ENCODE data around the gene B9D1. TPM values are rescaled to one million over a fixed set of nuclear protein-coding genes. Genes with fewer than 3 reads are reported as not detected.

The B9D1 gene
- total and polyA plus RNA-seq, 5 donors from 2014 or later: 1.2 to 2.1 (median 1.6) TPM

GRCh38 chr17:19313066-19313745 lies 49.3 kb downstream of the B9D1 start:
- Histone ChIP-seq H3K9me3 (ENCODE audit: control insufficient read depth in 2 of 2, low read length in 2 of 2) (no peaks in the 10 kb centered on the region), H3K4me1 (ENCODE audit: control insufficient read depth, insufficient read depth, low read length, poor library complexity, severe bottlenecking) (no peaks in the 10 kb centered on the region), H3K36me3 (ENCODE audit: control insufficient read depth, insufficient read depth, low read length) (no peaks in the 10 kb centered on the region), H3K27me3 (ENCODE audit: control insufficient read depth, insufficient read depth, low read length) (no peaks in the 10 kb centered on the region), H3K4me3 (ENCODE audit: low read depth, low read length) (no peak overlapping the region), H3K27ac (ENCODE audit: insufficient read depth, low read length, poor library complexity, severe bottlenecking) (no peak overlapping the region)
- no peak for ATAC-seq (ENCODE audit: low read depth in 2 of 2)
- no peaks in the 10 kb centered on the region for H3K9me3 Mint-ChIP-seq
- no peak overlapping the region for H3K27ac Mint-ChIP-seq
- no peak overlapping the region for H3K4me3 Mint-ChIP-seq
- no peak for DNase-seq
- H3K4me1 Mint-ChIP-seq: peaks cover 0 to 1% (median under 1%) of the 10 kb centered on the region in 4 donors
- H3K36me3 Mint-ChIP-seq: peaks cover 15% of the 10 kb centered on the region
- peaks cover 4% of the 10 kb centered on the region for H3K27me3 Mint-ChIP-seq

DNA sequence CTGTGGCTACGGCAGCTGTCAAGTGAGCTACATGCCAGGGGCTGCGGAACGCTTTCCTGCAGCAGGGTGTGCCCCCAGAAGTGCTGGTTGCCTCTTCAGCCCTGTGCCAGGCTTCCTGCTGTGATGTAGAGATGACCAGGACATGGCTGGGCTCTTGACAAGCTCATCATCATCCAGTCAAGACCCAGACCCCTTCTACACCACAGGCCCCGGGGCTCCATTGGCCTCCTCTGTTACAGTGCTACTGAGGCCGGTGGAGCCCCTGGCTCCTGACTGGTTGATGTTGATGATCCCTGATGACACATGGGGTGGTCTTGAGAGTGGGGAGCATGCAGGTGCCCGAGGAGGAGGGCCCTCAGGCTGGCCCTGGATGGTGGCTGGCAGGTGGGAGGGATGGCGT lies 50.1 kb downstream of the B9D1 start:
- Mint-ChIP-seq H3K9me3 (no peaks in the 10 kb centered on the region), H3K4me1 (peaks cover 0 to 6% (median 3%) of the 10 kb centered on the region in 4 donors), H3K36me3 (peaks cover 15% of the 10 kb centered on the region), H3K27me3 (peaks cover 4% of the 10 kb centered on the region), H3K27ac (no peak overlapping the region), H3K4me3 (no peak overlapping the region)
- Histone ChIP-seq H3K36me3 (ENCODE audit: control insufficient read depth, insufficient read depth, low read length) (no peaks in the 10 kb centered on the region), H3K27me3 (ENCODE audit: control insufficient read depth, insufficient read depth, low read length) (no peaks in the 10 kb centered on the region), H3K9me3 (ENCODE audit: control insufficient read depth in 2 of 2, low read length in 2 of 2) (no peaks in the 10 kb centered on the region), H3K27ac (ENCODE audit: insufficient read depth, low read length, poor library complexity, severe bottlenecking) (no peak overlapping the region), H3K4me1 (ENCODE audit: control insufficient read depth, insufficient read depth, low read length, poor library complexity, severe bottlenecking) (no peaks in the 10 kb centered on the region), H3K4me3 (ENCODE audit: low read depth, low read length) (no peak overlapping the region)
- ATAC-seq (ENCODE audit: low read depth in 2 of 2): no peak
- no peak for DNase-seq

DNA sequence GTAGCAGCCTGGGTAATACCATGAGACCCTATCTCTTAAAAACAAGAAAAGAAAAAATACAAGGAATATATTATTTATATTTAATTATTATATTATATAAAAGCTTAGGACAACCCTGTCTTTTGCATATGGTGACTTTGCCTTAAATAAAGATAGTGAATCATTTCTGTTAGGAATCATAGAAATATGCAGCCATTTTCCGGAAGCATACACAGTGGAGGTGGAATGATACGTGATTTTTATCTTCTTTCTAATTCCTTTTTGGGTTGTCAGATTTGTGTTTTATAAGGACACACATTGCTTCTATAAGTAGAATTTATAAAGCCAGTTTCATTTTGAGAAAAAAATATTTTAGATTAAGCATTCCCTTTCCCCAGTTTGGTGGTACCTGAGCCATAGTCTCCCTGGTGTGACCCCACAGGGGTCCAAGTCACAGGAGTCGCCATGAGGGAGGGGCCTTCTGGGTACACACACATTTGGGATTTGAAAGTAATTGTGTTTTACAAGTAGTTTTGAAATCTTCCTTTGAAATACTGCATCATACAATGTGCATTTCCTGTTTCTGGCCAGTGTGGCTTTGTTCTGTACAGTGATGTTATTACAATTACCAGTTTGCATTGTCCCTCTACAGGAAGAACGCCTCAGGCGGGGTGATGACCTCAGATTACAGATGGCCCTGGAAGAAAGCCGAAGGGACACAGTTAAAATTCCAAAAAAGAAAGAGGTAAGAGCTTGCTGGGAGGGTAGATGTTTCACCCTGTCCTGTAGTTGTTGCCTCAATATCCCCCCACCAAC lies 50.9 kb downstream of the B9D1 start:
- DNase-seq: no peak
- ATAC-seq (ENCODE audit: low read depth in 2 of 2): no peak

GRCh38 chr17:19311016-19311415 lies 51.5 kb downstream of the B9D1 start:
- DNase-seq (no peak), ATAC-seq (ENCODE audit: low read depth in 2 of 2) (no peak)
- Mint-ChIP-seq H3K4me3 (no peak overlapping the region), H3K36me3 (peaks cover 15% of the 10 kb centered on the region), H3K4me1 (peaks cover 10 to 17% (median 12%) of the 10 kb centered on the region in 4 donors), H3K27me3 (peaks cover 3% of the 10 kb centered on the region), H3K27ac (no peak overlapping the region), H3K9me3 (no peaks in the 10 kb centered on the region)
- Histone ChIP-seq H3K4me3 (ENCODE audit: low read depth, low read length) (no peak overlapping the region), H3K27ac (ENCODE audit: insufficient read depth, low read length, poor library complexity, severe bottlenecking) (no peak overlapping the region), H3K4me1 (ENCODE audit: control insufficient read depth, insufficient read depth, low read length, poor library complexity, severe bottlenecking) (peaks cover 10% of the 10 kb centered on the region), H3K9me3 (ENCODE audit: control insufficient read depth in 2 of 2, low read length in 2 of 2) (no peaks in the 10 kb centered on the region), H3K36me3 (ENCODE audit: control insufficient read depth, insufficient read depth, low read length) (no peaks in the 10 kb centered on the region), H3K27me3 (ENCODE audit: control insufficient read depth, insufficient read depth, low read length) (no peaks in the 10 kb centered on the region)

More for the DNA sequence above, 50.9 kb downstream of the B9D1 start:
- Mint-ChIP-seq H3K4me1 (peaks cover 4 to 11% (median 6%) of the 10 kb centered on the region in 4 donors), H3K27me3 (peaks cover 4% of the 10 kb centered on the region), H3K9me3 (no peaks in the 10 kb centered on the region), H3K36me3 (peaks cover 15% of the 10 kb centered on the region), H3K4me3 (no peak overlapping the region), H3K27ac (no peak overlapping the region)
- H3K9me3 ChIP-seq (ENCODE audit: control insufficient read depth in 2 of 2, low read length in 2 of 2): no peaks in the 10 kb centered on the region
- H3K27ac ChIP-seq (ENCODE audit: insufficient read depth, low read length, poor library complexity, severe bottlenecking): no peak overlapping the region
- H3K36me3 ChIP-seq (ENCODE audit: control insufficient read depth, insufficient read depth, low read length): no peaks in the 10 kb centered on the region
- no peak overlapping the region for H3K4me3 ChIP-seq (ENCODE audit: low read depth, low read length)
- no peaks in the 10 kb centered on the region for H3K27me3 ChIP-seq (ENCODE audit: control insufficient read depth, insufficient read depth, low read length)
- peaks cover 4% of the 10 kb centered on the region for H3K4me1 ChIP-seq (ENCODE audit: control insufficient read depth, insufficient read depth, low read length, poor library complexity, severe bottlenecking)

DNA sequence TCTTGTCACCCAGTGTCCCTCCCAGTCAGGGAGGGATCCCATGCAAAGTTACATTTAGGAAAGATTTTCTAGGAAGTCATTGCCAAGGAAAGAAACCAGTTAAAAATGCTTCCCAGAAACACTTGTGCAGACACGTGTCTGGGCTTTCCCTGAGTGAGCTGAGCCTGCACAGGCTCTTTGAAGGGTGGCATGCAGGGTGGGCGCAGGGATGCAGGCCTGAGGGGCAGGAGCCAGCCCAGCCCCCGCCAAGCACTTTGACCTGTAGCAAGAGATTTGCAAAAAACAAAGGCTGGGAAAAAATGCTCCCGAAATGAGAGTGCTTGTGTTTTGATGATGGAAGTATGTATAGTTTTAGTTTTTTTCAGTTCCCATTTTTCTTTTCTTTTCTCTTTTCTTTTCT lies 52.4 kb downstream of the B9D1 start:
- Histone ChIP-seq H3K36me3 (ENCODE audit: control insufficient read depth, insufficient read depth, low read length) (no peaks in the 10 kb centered on the region), H3K9me3 (ENCODE audit: control insufficient read depth in 2 of 2, low read length in 2 of 2) (no peaks in the 10 kb centered on the region), H3K4me1 (ENCODE audit: control insufficient read depth, insufficient read depth, low read length, poor library complexity, severe bottlenecking) (peaks cover 18% of the 10 kb centered on the region), H3K27ac (ENCODE audit: insufficient read depth, low read length, poor library complexity, severe bottlenecking) (no peak overlapping the region), H3K27me3 (ENCODE audit: control insufficient read depth, insufficient read depth, low read length) (no peaks in the 10 kb centered on the region), H3K4me3 (ENCODE audit: low read depth, low read length) (no peak overlapping the region)
- Mint-ChIP-seq H3K9me3 (no peaks in the 10 kb centered on the region), H3K27me3 (no peaks in the 10 kb centered on the region), H3K4me1 (peaks cover 12 to 26% (median 21%) of the 10 kb centered on the region in 4 donors), H3K27ac (no peak overlapping the region), H3K4me3 (no peak overlapping the region), H3K36me3 (peaks cover 11% of the 10 kb centered on the region)
- DNase-seq (no peak), ATAC-seq (ENCODE audit: low read depth in 2 of 2) (no peak)

GRCh38 chr17:19309701-19310100 lies 52.8 kb downstream of the B9D1 start:
- Histone ChIP-seq H3K4me3 (ENCODE audit: low read depth, low read length) (no peak overlapping the region), H3K36me3 (ENCODE audit: control insufficient read depth, insufficient read depth, low read length) (no peaks in the 10 kb centered on the region), H3K27me3 (ENCODE audit: control insufficient read depth, insufficient read depth, low read length) (no peaks in the 10 kb centered on the region), H3K4me1 (ENCODE audit: control insufficient read depth, insufficient read depth, low read length, poor library complexity, severe bottlenecking) (peaks cover 21% of the 10 kb centered on the region), H3K27ac (ENCODE audit: insufficient read depth, low read length, poor library complexity, severe bottlenecking) (no peak overlapping the region), H3K9me3 (ENCODE audit: control insufficient read depth in 2 of 2, low read length in 2 of 2) (no peaks in the 10 kb centered on the region)
- Mint-ChIP-seq H3K4me1 (peaks cover 12 to 28% (median 22%) of the 10 kb centered on the region in 4 donors), H3K27ac (no peak overlapping the region), H3K36me3 (peaks cover 11% of the 10 kb centered on the region), H3K9me3 (no peaks in the 10 kb centered on the region), H3K4me3 (no peak overlapping the region), H3K27me3 (no peaks in the 10 kb centered on the region)
- ATAC-seq (ENCODE audit: low read depth in 2 of 2) (no peak), DNase-seq (no peak)

DNA sequence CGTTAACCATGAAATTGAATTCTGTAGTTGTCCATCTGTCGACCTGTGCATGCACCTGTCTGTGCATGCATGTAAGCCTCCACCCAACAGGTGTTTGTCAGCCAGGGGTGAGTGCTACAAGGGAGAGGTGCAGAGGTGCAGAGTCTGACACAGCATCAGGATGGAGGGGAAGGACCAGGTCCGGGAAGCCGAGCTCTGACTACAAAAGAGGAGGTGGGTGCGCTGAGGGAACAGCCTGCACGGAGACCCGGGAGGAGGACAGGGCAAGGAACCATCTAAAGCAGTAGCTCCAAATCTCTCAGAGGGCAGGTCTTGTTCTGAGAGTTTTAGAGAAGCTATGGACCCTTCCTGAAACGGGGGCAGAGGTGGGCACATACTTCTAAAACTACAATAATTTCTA lies 54.1 kb downstream of the B9D1 start:
- H3K36me3 ChIP-seq (ENCODE audit: control insufficient read depth, insufficient read depth, low read length): no peaks in the 10 kb centered on the region
- Mint-ChIP-seq H3K4me1 (peaks cover 12 to 32% (median 22%) of the 10 kb centered on the region in 4 donors), H3K27ac (no peak overlapping the region), H3K4me3 (no peak overlapping the region), H3K27me3 (no peaks in the 10 kb centered on the region), H3K36me3 (peaks cover 5% of the 10 kb centered on the region), H3K9me3 (no peaks in the 10 kb centered on the region)
- ATAC-seq (ENCODE audit: low read depth in 2 of 2) (no peak), DNase-seq (no peak)
- no peaks in the 10 kb centered on the region for H3K9me3 ChIP-seq (ENCODE audit: control insufficient read depth in 2 of 2, low read length in 2 of 2)
- H3K27ac ChIP-seq (ENCODE audit: insufficient read depth, low read length, poor library complexity, severe bottlenecking): no peak overlapping the region
- peaks cover 25% of the 10 kb centered on the region for H3K4me1 ChIP-seq (ENCODE audit: control insufficient read depth, insufficient read depth, low read length, poor library complexity, severe bottlenecking)
- no peaks in the 10 kb centered on the region for H3K27me3 ChIP-seq (ENCODE audit: control insufficient read depth, insufficient read depth, low read length)
- H3K4me3 ChIP-seq (ENCODE audit: low read depth, low read length): no peak overlapping the region

All from CD4-positive, CD25-positive, alpha-beta regulatory T cell (primary cell).